ENCODE data around the gene KLHL26. TPM values are rescaled to one million over a fixed set of nuclear protein-coding genes. Genes with fewer than 3 reads are reported as not detected.

KLHL26 gene
- total RNA-seq, 1 donor from 2014 or later: 6.2 TPM

- H3K27me3 ChIP-seq (ENCODE audit: low read depth): peaks cover 97% of the 10 kb centered on the region
- H3K36me3 ChIP-seq: no peaks in the 10 kb centered on the region
- TF ChIP-seq CTCF (IDR thresholded peaks at IDR 0.05; ENCODE audit: borderline replicate concordance): no peak
- no peaks in the 10 kb centered on the region for H3K9me3 ChIP-seq (replicated peaks)
- H3K4me1 ChIP-seq: peaks cover 52% of the 10 kb centered on the region
- intact Hi-C loops (cut with micrococcal nuclease): no loop called here
- no peak overlapping the region for H3K27ac ChIP-seq (replicated peaks)
- no peak for DNase-seq
- H3K4me3 ChIP-seq: peak overlapping the region; percentile 68
Measured at GRCh38 chr19:18611327-18612050, 25.3 kb upstream of the KLHL26 start.

- TF ChIP-seq CTCF (IDR thresholded peaks at IDR 0.05; ENCODE audit: borderline replicate concordance): no peak
- no peaks in the 10 kb centered on the region for H3K9me3 ChIP-seq (replicated peaks)
- DNase-seq: no peak
- peak overlapping the region; percentile 68 for H3K4me3 ChIP-seq
- peaks cover 49% of the 10 kb centered on the region for H3K4me1 ChIP-seq
- H3K27me3 ChIP-seq (ENCODE audit: low read depth): peaks cover 100% of the 10 kb centered on the region
- no peak overlapping the region for H3K27ac ChIP-seq (replicated peaks)
- intact Hi-C loops (cut with micrococcal nuclease): no loop called here
- H3K36me3 ChIP-seq: no peaks in the 10 kb centered on the region
Measured at GRCh38 chr19:18612051-18612771, 24.6 kb upstream of the KLHL26 start.

GRCh38 chr19:18612772-18613588 is 23.8 kb upstream of the KLHL26 start, which contains the start of gene TMEM59L:
Gene TMEM59L, plus strand, starts transcription at chr19:18612870. Its CDS starts 89 bp downstream, at chr19:18612959.
- H3K4me1 ChIP-seq: peaks cover 42% of the 10 kb centered on the region
- intact Hi-C loops (cut with micrococcal nuclease): no loop called here
- H3K4me3 ChIP-seq: peak within 1 kb of the TSS; percentile 68
- no peak for TF ChIP-seq CTCF (IDR thresholded peaks at IDR 0.05; ENCODE audit: borderline replicate concordance)
- no peak for DNase-seq
- peaks cover 100% of the 10 kb centered on the region for H3K27me3 ChIP-seq (ENCODE audit: low read depth)
- H3K36me3 ChIP-seq: no peaks in the 10 kb centered on the region
- no peak within 1 kb of the TSS for H3K27ac ChIP-seq (replicated peaks)
- H3K9me3 ChIP-seq (replicated peaks): no peaks in the 10 kb centered on the region

- H3K4me1 ChIP-seq: peaks cover 38% of the 10 kb centered on the region
- intact Hi-C loops (cut with micrococcal nuclease): no loop called here
Measured at GRCh38 chr19:18613589-18614234, 23.1 kb upstream of the KLHL26 start.

More at GRCh38 chr19:18613589-18614234, 23.1 kb upstream of the KLHL26 start:
- Histone ChIP-seq H3K9me3 (replicated peaks) (no peaks in the 10 kb centered on the region), H3K36me3 (no peaks in the 10 kb centered on the region), H3K27me3 (ENCODE audit: low read depth) (peaks cover 97% of the 10 kb centered on the region), H3K27ac (replicated peaks) (no peak overlapping the region), H3K4me3 (no peak overlapping the region)
- DNase-seq: no peak
- no peak for TF ChIP-seq CTCF (IDR thresholded peaks at IDR 0.05; ENCODE audit: borderline replicate concordance)
